Heart right ventricle (tissue), 16 donors: Measurements from ENCODE around the gene STIP1. TPM values are rescaled to one million over a fixed set of nuclear protein-coding genes. Genes with fewer than 3 reads are reported as not detected.

Experiments
- ATAC-seq, 8 donors: fragments of 200-7000 bp; cut with Tn5 transposase; one replicate each; pipeline ENCODE4 v1.9.1; 2020; ENCODE audit warnings: mild to moderate bottlenecking in 8 of 8, moderate library complexity in 8 of 8, moderate number of reproducible peaks in 1 of 8
- DNase-seq, 2 donors: peaks; one replicate each; pipeline ENCODE4 v3.0.0-alpha.2; 2020
- H3K27ac ChIP-seq, 10 donors: fragments of 200-600 bp; sonication (generic) in 2 of 10; one replicate each; pipeline versions ENCODE4 v1.5.0 to v1.8.0; 2020 to 2022; ENCODE audit warnings: mild to moderate bottlenecking in 3 of 10
- H3K27me3 ChIP-seq, 7 donors: fragments of 200-600 bp; one replicate each; pipeline ENCODE4 v1.8.0; 2021 to 2022; ENCODE audit warnings: mild to moderate bottlenecking in 2 of 7
- H3K36me3 ChIP-seq, 9 donors: fragments of 200-600 bp; sonication (generic) in 1 of 9; one replicate each; pipeline versions ENCODE4 v1.5.0 to v1.8.0; 2020 to 2022; ENCODE audit warnings: mild to moderate bottlenecking in 2 of 9
- H3K4me1 ChIP-seq, 9 donors: fragments of 200-600 bp; sonication (generic) in 1 of 9; one replicate each; pipeline versions ENCODE4 v1.5.0 to v1.8.0; 2020 to 2022; ENCODE audit warnings: mild to moderate bottlenecking in 4 of 9
- H3K4me3 ChIP-seq, 10 donors: fragments of 200-600 bp; sonication (generic) in 2 of 10; one replicate each; pipeline versions ENCODE4 v1.5.0 to v1.8.0; 2020 to 2022; ENCODE audit warnings: mild to moderate bottlenecking in 7 of 10, moderate library complexity in 2 of 10
- H3K9me3 ChIP-seq, 11 donors: fragments of 200-600 bp in 10 of 11; sonication (generic) in 2 of 11; one replicate each; pipeline versions ENCODE4 v1.5.0 to v1.8.0; 2013 to 2022; ENCODE audit warnings: mild to moderate bottlenecking in 2 of 11, control low read depth in 1 of 11, moderate library complexity in 1 of 11
- CTCF ChIP-seq, 9 donors: fragments of 200-600 bp; sonication (generic) in 2 of 9; IDR thresholded peaks; one replicate each; pipeline versions ENCODE4 v1.5.0 to v1.8.0; 2021 to 2022; ENCODE audit warnings: antibody characterized with exemption in 9 of 9, mild to moderate bottlenecking in 5 of 9, moderate library complexity in 1 of 9
- WGBS, 2 donors: extraction: QIAGEN DNeasy Blood & Tissue Kit; methylation state at CpG; one replicate each; pipeline ENCODE4 v1.1.7; 2013; ENCODE audit warnings: inconsistent platforms in 1 of 2; 5-methylcytosine and 5-hydroxymethylcytosine counted together
- intact Hi-C, 10 donors: fragments of 100-400 bp; cut with DNase I; formaldehyde crosslinking; loops; one replicate each; pipeline versions ENCODE4 v1.11.1 to v1.14.2; 2022
- polyA plus RNA-seq, 2 donors: library from polyadenylated mRNA; stranded (reverse); fragments of 200-250 nt; gene quantifications; one replicate each; pipeline ENCODE4 v1.2.3, GENCODE V29; 2013
- total RNA-seq, 10 donors: library from RNA; stranded (reverse); fragmentation: NEBNext Ultra II Directional in 3 of 10; extraction: Animal tissue kit (Norgen Biotek cat#: 25700) in 3 of 10; gene quantifications; one replicate each; pipeline versions ENCODE4 v1.2.1 to v1.2.4, GENCODE V29; 2021 to 2023
- donor health status: Arrhythmogenic right ventricular cardiomyopathy.
- donor health status: ischemic (EF 13 %, LVEDD 7.1; RV severe dilation, severe dysfunction).
- donor health status: healthy with polysubstance abuse.
- donor health status: DM: no; HTN: yes; CAD: no.
- donor health status: DM: no; HTN: no; CAD: no.
- donor health status: ischemic (EF 25% LVEDD 6.9; RV normal size, moderate dysfunction).
- donor health status: ischemic (EF 25% LVEDD 5.7; RV mildly dilated, moderate dysfunction).
- donor health status: healthy.
- donor health status: DM: yes; HTN: yes; CAD: no.
- donor health status: Ischemic cardiomyopathy.
- donor health status: ischemic (EF 35%, LVEDD 5.7; RV mildly dilated, moderate dysfunction).
- donor health status: nonischemic (EF 11% LVEDD 7.7; RV severe dilation, severe dysfunction).
- donor health status: DM: yes; HTN: yes; CAD: no.
- donor health status: PGD.
- donor health status: ischemic (EF 29% LVEDD 5.4; RV normal size, mild dysfunction).
- donor health status: nonischemic (EF 23%, LVEDD 6.1; RV moderate dilation, normal function).

The STIP1 gene
- total and polyA plus RNA-seq, 12 donors: 55.3 to 144 (median 87.9) TPM

GRCh38 chr11:64139049-64139448, 46.9 kb upstream of the STIP1 start:
- DNase-seq (no peak), ATAC-seq (peak in 4 of 8 donors; percentile 11 to 73 (median 26))
- Histone ChIP-seq H3K27ac (no peak overlapping the region), H3K4me3 (no peak overlapping the region), H3K4me1 (peaks cover 0 to 9% (median 0%) of the 10 kb centered on the region in 9 donors), H3K9me3 (no peaks in the 10 kb centered on the region), H3K36me3 (no peaks in the 10 kb centered on the region), H3K27me3 (no peaks in the 10 kb centered on the region)
- 82 to 85% methylated on average over 15 of the region's 15 CpGs for WGBS, 2 donors
- intact Hi-C loops: no loop called here
- TF ChIP-seq CTCF (IDR thresholded peaks at IDR 0.05): no peak

- Histone ChIP-seq H3K27ac (no peak overlapping the region), H3K27me3 (no peaks in the 10 kb centered on the region), H3K9me3 (no peaks in the 10 kb centered on the region), H3K4me3 (no peak overlapping the region), H3K36me3 (no peaks in the 10 kb centered on the region), H3K4me1 (peaks cover 0 to 5% (median 0%) of the 10 kb centered on the region in 9 donors)
- ATAC-seq: no peak
- intact Hi-C loops: loop anchor here in 1 of 10 donors (10.0 kb wide), 1 partner anchor 375 kb away; the partner anchor contains the start of gene ZFTA
- TF ChIP-seq CTCF (IDR thresholded peaks at IDR 0.05): no peak
- 94 to 96% methylated on average over 8 of the region's 8 CpGs for WGBS, 2 donors
- DNase-seq: no peak
Measured at GRCh38 chr11:64140082-64140481, 45.9 kb upstream of the STIP1 start.

GRCh38 chr11:64141081-64141783, 44.7 kb upstream of the STIP1 start:
- 80 to 82% methylated on average over 21 of the region's 21 CpGs for WGBS, 2 donors
- peak in 1 of 8 donors; percentile 9 for ATAC-seq
- H3K36me3 ChIP-seq: no peaks in the 10 kb centered on the region
- no peak for TF ChIP-seq CTCF (IDR thresholded peaks at IDR 0.05)
- H3K4me3 ChIP-seq: no peak overlapping the region
- H3K27me3 ChIP-seq: no peaks in the 10 kb centered on the region
- H3K27ac ChIP-seq: no peak overlapping the region
- intact Hi-C loops: loop anchor here in 1 of 10 donors (10.0 kb wide), 1 partner anchor 376 kb away; the partner anchor contains the start of gene ZFTA
- DNase-seq: no peak
- no peaks in the 10 kb centered on the region for H3K9me3 ChIP-seq
- peaks cover 0 to 7% (median 0%) of the 10 kb centered on the region in 9 donors for H3K4me1 ChIP-seq

GRCh38 chr11:64144587-64145472, 41.1 kb upstream of the STIP1 start:
- DNase-seq (no peak), ATAC-seq (no peak)
- H3K4me3 ChIP-seq: no peak overlapping the region
- no peaks in the 10 kb centered on the region for H3K9me3 ChIP-seq
- peaks cover 4 to 28% (median 21%) of the 10 kb centered on the region in 9 donors for H3K4me1 ChIP-seq
- no peak overlapping the region for H3K27ac ChIP-seq
- WGBS, 2 donors: 93 to 95% methylated on average over 41 of the region's 41 CpGs
- H3K27me3 ChIP-seq: no peaks in the 10 kb centered on the region
- H3K36me3 ChIP-seq: no peaks in the 10 kb centered on the region
- TF ChIP-seq CTCF (IDR thresholded peaks at IDR 0.05): no peak
- intact Hi-C loops: loop anchor here in 3 of 10 donors (5.0 to 10.0 kb wide), 3 partner anchors 308 to 380 kb away; partner anchors contain the start of genes MARK2 (in 2 of the 3) and ZFTA (in 1 of the 3)
